Measurements from ENCODE around the gene MRTFB.
"Not testable (repeated sequence)": the region's sequence is repeated elsewhere in the genome, so short reads cannot be mapped to it uniquely, and the experiment has no call there.

Gene MRTFB

DNA sequence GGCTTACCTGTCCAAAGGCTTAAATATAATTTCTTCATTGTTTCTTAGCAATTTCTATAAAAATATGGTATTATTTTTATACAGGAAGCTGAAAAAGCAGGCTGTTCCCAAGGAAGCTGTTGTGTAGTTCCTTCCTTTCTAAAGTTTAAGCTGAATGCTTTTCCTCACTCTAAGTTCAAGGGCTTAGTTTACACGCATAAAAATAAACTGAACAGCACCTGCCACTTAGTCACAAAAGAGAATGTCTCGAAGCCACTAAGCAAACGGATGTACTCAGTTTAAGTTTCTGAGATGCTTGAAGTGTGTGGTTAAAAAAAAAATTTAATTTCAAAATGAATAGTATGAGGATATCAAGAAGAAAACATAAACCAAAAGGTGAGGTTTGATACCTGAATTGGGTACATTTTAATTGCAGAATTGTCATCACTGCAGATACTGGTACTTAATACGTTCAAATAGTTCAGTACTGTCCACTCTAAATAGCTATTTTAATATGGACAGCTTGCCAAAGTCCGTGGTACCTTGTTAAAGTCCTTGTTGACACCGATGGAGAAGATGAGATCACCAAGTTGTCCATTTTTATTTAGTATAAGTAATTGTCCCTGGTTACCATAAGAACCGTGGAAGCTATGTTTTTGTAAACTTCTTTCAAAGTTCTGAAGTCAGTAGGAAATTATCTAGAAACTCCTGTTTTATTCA, 38.1 kb downstream of the MRTFB start:
- no peak for DNase-seq

DNA sequence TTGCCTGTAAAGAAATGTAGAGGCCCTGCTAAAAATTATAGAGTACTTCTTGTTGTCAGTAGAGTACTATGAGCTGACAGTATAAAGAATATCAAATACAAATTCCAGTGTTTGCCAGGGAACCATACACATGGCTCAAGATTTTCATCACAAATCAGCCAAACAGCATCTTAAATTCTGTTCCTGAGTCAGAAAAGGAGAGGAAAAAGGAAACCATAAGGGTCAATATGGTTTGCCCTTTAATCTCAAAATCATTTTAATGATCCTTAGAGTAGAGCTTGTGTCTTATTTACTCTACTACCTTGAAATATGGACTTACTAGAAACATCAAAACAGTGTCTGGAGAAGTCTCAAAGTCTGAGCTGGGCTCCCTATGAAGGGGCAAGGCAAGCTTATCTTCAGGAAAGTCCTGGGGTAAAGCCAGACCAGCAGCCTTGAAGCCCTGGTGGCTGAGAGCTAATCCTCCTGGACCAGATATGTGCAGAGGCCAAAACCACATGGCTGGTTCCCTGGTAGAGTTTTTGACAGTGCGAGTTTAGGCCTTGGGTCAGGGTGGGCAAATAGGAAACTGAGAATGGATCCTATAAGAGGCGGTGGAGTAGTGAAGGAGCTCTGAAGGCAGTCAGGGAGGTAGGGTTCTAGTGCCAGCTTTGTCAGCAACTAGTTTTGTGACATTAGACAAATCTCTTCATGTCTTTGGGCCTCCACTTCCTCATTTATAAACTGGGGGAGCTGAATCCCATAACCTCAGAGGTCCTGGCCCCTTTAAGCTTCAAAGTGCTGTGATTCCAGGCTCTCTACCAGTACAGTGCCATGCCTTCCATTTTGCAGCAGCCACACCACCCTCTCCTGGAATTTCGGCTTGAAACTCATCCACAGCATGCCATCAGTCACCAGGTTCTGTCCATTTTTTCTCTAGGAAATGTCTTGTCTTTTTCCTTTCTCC, 38.9 kb downstream of the MRTFB start:
- no peak for DNase-seq

DNA sequence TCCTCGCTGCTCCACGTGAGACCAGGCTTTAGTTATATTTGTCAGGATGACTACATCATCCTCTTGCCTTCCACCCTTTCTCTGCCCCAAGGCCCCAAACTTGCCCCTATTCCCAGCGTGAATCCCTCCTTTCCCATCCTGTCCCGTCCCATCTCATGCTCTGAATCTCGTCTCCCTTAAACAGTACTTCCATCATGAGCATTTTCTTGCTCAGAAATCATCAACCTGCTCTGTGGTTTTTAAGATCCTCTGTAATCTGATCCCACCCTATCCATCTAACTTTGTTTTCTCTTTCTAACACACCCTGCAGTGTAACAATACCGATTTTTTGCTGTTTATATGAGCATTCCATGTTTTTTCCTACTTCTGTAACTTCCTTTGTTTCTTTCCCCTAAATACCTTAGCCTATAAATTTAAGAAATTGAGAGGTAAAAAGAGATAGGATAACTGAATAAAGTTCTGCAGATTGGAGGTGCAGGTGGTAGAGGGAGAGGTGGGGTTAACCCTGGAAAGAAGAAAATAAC, 39.7 kb downstream of the MRTFB start:
- no peak for DNase-seq

DNA sequence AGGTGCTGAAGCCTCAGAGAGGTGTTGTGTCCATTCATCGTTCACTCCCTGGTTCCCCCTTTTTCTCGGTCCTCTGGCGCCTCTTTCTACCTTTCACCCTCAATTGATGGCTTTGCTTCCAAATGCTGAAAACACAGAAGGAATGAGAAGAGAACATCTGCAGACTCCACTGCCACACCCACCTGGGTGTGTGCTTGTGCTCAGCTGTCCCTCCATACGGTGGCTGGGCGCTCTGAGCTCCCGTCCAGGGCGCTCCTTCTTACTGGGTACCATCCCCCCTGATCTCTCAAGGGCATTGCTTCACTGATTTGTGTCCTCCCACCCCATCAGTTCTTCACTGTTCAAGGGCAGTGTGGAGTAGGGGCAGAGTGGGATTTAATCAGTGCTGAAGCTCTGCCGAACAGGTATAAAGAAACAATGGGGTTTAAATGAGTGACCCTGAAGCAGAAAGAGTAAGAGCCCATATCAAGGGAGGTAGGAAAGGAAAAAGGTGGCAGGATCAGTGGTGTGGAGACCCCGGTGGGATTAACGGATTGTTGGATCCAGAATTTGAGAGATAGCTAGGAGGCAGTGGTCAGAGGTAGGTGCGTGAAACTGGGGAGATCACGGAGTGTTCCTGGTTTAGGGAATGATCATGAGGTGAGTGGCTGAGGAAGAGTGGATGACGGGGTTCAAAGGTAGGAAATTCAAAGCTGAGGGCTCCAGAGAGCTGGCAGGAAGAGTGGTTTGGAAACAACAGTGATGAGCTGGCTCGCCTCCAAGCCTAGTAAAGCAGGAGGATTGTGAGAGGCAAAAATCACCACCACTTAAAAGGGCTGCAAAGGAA, 40.8 kb downstream of the MRTFB start:
- no peak for DNase-seq

DNA sequence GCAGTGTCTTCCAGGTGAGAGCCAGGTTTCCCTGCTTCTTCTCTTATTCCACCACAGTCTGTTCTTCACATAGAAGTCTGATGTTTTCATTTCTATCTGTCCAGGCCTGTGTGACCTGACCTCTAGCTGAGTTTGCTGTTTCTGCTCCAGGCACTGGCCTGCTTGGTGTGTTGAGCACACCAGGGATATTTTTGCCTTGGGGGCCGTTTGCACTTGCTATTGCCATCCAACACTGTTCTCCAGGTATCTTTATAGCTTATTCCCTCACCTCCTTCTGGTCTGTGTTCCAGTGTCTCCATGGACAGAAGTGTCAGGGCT, 41.4 kb downstream of the MRTFB start:
- no peak for DNase-seq

DNA sequence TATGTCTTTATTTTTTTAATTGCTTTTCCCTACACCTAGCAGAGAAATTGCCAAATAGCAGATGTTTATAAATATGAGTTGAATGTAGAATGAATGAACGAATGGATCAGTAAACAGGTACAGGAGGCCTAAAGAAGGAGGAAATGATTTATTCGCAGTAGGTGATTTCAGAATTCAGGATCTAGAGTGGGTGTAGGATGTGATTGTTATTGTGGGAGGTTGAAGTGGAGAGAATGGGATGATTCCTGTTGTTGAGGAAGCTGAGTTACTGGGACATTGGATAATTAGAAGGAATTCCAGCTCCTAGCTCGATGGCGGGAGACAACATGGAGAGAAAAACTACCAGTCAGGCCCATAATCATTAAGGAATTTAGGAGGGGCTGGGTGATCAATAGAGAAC, 42.2 kb downstream of the MRTFB start:
- no peak for DNase-seq

DNA sequence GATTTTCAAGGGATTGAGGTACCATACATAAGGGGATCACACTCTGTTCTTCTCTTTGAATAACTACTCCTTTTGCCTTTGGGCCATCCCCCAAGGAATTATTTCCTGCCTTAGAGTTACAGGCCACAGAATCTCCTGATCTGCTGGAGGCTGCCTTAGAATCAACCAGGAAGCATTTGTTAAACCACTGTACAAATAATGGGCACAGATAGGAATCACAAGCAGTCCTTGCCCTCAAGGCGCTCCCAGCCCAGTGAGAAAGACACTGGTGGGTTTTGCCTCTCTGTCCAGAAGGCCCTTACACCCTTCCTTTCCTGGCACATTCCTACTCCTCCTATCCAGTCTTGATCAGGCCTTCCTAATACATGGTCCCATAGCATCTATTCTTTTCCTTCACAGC, 45.9 kb downstream of the MRTFB start:
- no peak for DNase-seq

DNA sequence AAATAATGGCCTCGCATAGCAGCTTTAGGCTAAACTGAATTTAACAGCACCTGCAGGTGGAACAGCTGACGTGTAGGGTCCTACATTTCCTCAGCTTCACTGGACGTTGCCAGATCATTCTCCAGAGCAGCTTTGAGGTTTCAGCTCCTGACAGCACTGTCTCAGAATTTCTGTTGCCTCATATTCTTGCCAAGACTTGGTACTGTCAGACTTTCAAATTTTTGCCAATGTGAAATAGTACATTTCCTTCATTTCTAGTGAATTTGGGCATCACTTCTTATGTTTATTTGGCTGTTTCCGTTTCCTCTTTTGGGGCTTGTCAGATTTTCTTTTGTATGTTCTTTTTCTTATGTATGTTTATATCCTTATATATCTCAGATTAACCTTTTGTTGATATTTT, 48.7 kb downstream of the MRTFB start:
- no peak for DNase-seq

DNA sequence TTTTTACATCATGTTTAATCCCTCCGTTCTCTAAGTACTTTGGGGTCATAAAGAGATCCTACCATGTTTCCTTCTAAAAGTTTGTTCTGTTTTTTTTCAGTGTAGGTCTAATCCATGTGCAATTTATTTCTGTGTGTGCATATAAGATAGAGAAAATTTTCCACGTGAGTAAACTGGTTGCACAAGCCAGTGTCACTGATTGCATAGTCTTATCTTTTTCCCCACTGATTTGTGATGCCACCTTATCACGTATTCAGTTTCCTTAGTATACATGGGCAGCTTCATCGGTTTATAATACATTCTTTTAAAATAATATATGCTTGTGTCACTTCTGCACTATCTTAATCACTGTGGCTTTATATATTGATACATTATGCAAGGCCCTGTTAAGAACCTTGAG, 49.2 kb downstream of the MRTFB start:
- DNase-seq: no peak

DNA sequence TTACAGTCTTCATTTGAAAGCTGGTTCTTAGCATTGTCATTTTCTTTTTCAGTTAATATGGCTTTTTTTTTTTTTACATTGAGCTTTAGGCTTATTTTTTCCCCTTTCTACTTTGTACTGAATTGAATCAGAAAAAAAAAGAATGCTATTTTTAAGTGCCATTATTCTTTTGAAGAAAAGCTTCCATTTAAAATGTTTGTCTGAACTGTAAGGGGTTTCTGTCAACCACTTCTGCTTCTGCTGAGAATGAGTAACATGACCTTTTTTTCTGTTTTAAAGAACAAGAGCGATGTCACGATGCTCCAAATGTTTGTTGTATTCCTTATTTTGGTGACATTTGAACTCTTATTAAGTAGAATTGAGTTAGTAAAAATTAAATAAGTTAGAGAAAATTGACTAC, 50.0 kb downstream of the MRTFB start:
- no peak for DNase-seq

DNA sequence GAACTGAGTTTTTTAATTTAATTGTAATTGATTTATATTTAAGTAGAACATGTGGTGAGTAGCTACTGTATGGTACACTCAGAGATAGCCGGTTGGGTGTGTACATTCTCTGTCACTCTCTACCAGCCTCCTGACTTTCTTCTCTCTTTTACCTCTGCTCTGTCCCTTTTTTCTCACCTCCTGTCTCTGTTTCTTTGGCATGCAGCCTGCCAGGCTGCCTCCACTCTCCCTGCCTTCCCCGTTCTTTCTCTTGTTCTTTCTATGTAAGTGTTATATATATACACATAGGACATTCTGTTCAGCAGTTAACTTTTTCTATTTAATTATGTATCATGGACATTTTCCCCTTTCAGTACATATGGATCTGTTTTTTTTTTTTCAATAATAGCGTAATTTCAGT, 50.8 kb downstream of the MRTFB start:
- DNase-seq: no peak

DNA sequence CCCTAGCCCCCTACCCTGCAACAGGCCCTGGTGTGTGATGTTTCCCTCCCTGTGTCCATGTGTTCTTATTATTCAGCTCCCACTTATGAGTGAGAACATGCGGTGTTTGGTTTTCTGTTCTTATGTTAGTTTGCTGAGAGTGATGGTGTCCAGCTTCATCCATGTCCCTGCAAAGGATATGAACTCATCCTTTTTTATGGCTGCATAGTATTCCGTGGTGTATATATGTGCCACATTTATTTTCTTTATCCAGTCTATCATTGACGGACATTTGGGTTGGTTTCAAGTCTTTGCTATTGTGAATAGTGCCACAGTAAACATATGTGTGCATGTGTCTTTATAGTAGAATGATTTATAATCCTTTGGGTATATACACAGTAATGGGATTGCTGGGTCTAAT, 51.3 kb downstream of the MRTFB start:
- not testable (repeated sequence) for DNase-seq

DNA sequence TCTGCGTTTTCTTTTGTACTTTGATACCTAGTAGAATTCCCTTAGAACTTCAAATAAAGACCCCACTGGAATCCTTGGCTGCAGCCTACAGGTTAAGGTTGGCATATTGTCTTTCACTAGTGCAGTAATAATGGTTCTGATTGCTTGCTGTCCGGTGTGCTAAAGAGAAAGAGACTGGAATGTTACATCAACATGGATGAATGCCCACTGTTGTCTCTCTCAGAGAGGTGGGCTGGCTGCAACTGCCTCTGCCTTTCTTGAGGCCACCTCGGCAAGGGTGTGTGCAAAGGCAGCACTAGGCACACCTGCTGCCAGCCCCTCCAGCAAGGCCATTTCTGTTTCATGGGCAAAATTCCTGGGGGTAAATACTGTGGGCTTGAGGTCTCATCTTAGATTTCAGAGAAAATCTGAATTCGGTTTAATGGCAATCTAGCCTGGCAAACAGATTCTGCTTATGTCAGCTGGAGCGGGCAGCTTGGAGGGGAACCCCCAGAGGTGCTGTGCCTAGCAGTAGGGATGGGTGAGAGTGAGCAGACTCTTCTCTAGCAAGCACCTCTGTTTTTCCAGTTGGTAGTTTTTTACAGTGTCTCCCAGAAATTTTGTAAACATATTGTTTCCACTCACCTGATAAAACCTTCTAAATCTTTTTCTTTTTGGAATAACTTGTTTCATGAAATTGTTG, 54.0 kb downstream of the MRTFB start:
- DNase-seq: no peak

DNA sequence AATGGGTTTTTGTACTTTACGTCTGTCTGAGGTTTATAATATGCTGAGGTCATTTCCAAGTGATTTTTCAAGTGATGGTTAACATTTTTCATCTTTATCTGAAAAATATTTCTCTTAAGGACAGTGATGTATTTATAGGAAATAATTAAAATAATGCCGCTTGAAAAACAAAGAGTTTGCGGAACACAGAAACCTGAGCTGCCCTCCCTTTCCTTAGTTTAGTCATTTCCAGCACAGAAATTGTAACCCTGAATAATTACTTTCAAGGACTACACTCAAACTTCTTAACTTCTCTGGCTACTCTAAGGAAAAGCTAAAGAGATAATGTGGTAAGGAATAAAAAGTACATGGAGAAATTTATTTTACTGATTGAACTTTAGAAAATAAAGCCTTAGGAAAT, 54.6 kb downstream of the MRTFB start:
- DNase-seq: no peak

DNA sequence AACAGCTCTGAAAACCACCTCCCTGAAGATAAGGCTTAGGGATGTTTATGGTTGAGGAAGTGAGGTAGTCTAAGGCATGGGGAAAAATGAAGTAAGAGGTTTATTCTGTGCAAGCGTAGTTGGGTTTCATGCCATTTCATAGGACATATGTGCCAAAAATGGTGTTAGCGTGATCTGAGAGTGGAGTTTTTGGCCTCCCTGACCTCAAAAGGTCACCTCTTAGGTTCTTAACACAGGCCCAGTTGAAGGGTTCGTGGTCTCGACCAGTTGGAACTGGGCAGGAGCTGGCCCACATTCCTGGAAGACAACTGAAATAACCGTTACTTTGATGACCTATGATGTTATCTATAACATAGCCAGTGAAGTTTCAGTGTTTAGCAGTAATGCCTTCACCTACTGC, 57.0 kb downstream of the MRTFB start:
- DNase-seq: no peak

DNA sequence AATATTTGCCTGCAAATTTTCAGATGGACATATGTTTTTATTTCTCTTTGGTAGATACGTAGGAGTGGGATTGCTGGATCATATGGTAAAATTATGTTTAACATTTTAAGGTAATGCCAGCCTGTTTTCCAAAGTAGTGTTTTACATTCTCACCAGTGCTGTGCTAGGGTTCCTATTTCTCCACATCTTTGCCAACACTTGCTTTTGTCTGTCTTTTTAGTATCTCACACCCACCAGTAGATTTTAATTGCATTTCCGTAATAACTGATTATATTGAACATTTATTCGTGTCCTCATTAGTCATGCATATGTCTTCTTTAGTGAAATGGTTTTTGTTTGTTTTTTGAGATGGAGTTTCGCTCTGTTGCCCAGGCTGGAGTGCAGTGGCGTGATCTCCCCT, 58.4 kb downstream of the MRTFB start:
- DNase-seq: no peak

DNA sequence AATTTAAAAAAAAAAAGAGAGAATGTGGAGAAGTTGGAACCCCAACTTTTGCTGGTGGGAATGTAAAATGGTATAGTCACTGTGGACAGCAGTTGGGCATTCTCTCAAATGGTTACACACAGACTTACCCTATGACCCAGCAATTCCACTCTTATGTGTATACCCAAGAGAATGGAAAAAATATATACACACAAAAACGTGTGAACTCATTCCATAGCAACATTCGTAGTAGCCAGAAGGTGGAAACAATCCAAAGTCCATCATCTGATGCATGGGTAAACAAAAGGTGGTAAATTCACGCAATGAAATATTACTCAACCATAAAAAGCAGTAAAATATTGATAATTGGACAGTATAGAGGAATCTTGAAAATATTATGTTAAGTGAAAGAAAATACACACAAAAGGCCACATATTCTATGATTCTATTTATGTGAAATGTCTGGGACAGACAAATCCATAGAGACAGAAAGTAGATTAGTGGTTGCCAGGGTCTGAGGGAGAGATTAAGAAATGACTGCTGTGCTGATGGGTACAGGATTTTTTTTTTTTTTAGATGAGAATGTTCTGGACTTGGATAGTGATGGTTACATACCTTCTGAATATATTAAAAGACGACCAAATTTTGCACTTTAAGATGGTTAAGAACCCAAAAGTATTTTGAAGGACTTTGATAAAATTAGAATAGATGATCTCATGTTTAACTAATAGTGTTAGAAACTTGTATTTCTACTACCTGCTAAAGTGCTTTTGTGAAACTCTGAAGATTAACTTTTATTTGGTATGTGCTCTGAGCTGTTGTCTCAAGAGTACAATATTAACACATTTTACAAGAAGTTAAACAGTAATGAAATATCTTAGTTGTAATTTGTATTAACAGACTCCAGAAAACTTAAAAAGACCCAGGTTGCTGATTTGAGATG, 60.9 kb downstream of the MRTFB start:
- no peak for DNase-seq

DNA sequence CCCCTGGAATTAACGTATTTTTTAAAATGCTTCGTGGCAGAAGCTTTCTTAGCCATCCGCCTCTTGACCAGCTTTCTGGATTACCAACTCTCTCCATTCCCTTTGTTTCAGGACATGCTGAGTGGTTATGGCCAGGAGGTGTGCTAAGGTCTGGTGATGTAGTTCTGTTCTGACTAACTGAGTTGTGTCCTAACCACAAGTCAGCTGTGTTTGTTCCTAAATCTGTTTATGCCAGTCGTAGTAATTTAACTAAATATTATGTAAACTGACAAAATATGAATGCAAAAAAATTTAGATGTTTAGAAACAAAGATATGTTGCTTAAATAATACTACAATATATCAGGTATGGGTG, 61.6 kb downstream of the MRTFB start:
- no peak for DNase-seq

DNA sequence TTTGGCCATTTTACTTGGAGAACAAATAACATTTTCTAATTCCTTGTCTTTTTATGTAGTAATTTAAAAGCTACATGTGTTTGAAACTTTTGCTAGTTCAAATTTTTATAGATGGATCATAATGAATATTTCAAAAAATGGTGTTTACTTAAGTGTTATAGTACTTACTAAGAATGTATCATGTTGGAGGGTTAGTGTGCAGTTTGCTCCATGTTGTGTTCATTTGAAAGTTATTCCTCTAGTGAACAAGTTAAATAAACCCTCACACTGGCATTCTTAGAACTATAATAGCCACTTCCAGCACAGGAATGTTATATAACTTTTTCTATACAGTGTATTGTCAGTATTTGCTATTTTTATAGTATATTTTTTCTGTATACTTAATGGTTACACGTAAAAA, 62.8 kb downstream of the MRTFB start:
- no peak for DNase-seq

DNA sequence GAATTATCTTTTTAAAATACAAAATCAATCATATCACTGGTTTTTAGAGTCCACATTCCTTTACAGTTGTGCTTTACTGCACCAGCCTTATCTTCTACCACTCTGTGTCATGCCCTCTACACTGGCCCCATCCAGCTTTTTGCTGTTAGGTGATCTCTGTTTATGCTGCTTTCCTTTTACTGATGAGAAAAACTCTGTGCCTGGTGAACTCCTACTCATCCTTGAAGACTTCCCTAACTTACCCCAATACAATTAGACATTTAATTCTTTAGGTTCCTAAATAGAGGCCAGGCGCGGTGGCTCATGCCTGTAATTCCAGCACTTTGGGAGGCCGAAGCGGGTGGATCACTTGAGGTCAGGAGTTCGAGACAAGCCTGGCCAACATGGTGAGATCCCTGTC, 64.6 kb downstream of the MRTFB start:
- DNase-seq: no peak

DNA sequence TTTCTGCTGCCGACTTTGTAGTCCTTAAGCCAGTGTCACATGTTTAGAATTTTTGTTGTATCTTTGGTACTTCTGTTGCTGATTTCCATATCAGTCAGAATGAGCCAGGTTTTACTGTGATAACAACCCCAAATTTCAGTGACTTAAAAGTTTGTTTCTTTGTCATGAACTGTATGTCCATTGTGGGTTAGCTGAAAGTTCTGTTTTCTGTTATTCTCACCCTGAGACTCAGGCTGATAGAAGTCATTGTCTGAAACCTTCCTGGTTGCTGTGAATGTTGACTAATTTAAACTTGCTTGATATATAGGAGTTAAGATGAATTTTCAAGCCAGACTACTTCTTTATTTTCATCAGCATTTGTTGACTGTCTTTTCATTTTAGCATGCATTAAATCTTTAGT, 68.8 kb downstream of the MRTFB start:
- no peak for DNase-seq

DNA sequence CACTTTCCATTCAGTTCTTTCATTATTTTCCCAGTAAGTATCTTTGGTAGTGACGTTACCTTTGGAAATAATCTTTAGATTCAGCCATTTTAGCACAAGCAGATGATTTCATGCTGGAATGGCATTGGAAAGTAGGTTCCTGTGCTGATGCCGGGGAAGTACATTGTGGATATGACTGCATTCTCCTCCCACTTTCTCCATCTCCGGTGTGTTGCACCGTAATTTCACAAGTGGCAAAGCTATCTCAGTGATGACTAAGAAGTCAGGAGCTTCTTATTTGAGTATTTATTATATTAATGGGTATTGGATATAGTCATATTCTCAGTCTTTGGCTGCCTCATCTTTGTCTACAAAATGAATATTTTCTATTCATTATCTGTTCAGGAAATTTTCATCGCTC, 69.8 kb downstream of the MRTFB start:
- no peak for DNase-seq
